ENCODE results near the gene PUDP.
"Not testable (repeated sequence)": the region's sequence is repeated elsewhere in the genome, so short reads cannot be mapped to it uniquely, and the experiment has no call there.

PUDP gene

DNA sequence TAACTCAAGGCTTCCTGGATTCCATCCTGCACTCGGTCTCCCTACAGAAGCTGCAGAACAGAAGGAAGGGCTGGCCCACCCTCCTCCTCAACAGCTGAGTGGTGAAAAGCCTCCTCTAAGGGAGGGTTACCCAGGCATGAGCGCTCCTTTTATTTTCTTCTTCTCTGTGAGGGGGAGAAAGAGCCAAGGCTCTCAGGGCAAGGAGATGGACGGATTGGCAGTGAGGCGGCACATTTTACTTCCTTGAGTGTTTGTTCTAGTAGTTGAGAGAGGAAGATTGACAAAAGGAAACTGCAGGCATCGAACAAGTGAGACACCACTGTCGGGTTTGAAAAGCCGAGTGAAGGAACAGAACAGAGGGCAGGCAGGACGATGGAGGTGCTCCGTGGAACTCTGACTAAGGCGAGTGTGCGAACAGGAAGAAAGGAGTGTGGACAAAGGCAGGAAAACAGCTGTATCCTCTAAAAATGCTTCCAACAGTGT, 38.9 kb downstream of the PUDP start:
- DNase-seq: no peak

DNA sequence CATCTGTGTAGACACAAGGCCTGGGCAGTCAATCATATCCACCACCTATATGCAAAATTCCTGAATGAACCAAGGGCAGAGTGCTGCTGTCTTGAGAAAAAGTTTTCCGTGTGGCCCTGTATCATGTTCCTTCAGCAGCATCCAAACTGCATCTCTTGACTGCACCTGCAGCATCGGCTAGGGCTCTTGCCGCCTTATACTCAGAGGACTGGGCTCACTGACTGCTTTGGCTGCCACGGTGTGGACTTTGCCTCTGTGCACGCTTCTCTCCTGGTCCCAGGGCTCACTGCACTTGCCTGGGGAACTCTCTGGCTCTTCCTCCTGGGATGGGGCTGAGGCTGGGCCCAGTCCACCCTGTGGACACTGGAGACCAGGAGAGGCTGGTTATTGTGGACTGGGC, 39.9 kb downstream of the PUDP start:
- no peak for DNase-seq

DNA sequence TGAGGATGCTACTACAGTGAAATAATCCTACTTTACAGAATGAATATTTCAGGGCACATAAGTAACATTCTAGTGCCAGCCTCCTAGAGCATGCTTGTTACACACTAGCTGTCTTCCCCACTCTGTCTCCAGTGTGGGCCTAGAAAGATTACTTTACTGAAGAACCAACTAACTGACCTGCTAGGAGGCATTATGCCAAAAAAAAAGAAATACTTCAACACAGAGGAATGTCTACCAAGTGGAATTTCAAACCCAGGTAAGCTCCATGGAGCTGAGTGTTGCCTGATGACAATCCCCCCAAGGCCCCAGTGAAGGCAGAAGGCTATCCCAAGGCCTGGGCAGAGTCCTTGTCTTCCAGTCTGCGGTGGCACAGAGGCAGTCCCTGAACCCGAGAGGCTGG, 41.3 kb downstream of the PUDP start:
- DNase-seq: no peak

DNA sequence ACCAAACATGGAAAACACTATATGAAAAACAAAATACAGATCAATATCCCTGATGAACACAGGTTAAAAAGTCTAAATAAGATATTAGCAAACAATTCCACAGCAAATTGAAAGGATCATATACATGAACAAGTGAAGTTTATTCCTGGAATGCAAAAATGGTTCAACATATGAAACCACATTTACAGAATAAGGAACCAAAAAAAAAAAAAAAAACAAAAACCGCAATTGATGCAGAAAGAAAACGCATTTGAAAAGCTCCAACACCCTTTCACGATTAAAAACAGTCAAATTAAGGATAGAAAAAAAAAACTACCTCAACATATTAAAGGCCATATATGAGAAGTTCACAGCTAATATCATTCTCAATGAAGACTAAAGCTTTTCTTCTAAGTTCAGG, 45.8 kb downstream of the PUDP start:
- DNase-seq: no peak

DNA sequence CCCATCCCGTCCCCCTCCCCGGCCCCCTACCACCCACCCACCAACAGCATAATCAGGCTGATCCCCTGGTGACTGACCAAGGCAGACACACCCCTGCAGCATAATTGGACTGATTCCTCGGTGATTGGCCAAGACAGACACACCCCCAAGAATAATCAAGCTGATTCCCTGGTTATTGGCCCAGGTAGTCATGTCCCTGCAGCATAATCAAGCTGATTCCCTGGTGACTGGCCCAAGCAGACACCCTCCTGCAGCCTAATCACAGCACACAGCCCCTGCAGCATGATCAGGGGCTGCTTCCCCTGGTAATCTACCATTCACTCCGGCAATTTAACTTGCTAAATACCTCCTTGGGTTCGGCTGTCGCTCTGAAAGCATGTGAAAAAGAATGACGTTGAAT, 47.9 kb downstream of the PUDP start:
- no peak for DNase-seq

DNA sequence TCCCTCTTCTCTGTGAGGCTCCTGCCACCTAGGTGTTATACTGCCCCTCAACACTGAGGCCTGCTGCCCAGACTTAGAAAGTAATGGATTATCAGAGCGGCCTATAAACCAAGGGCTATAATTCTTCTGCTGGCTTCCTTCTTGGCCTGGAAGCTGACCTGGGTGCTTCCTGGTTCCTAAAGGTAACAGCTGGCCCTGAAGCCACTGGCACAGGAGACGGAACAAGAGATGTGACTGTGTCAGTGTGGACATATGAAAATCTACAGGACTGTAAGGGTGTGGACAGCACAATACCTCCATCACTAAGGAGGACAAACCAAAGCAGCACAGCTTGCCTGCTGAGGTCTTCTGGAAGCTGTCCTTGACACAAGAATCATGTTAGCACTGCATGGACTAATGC, 52.3 kb downstream of the PUDP start:
- not testable (repeated sequence) for DNase-seq

DNA sequence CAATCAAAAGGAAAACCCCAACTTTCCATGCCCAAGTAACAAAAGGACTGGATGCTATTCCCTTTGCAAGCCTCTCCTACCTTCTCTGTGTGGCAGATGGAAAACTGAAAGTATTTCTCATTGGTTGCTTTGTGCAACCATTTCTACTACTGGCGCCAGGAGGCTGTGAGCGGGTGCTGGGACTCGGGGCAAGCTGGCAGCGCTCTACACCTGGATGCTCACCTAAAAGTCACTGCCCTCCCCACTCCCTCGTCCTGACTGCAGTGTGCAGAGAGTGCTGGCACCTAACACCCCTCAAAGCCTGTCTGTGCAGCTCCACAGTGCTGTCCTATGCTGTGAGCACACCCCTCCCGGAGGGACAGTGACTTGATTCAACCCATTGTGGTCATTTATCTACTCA, 54.6 kb downstream of the PUDP start:
- DNase-seq: no peak

DNA sequence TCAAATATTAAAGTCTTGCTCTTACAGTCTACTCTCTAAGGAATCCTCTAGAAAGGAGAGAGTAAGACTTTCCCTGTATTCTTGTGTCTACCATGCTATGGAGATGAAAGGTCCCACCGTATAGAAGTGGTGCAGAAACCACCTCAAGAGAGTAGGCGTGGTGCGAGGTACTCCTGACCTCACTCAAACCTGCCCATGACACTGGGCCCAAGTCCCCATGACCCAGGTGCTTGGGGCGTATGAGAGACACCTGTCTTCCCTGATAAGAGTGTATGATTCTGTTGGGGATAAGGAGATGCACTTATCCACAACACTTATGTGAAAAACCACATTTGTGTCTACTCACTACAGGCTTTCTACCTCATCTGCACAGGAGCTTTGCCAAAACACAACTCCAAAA, 55.4 kb downstream of the PUDP start:
- DNase-seq: no peak

DNA sequence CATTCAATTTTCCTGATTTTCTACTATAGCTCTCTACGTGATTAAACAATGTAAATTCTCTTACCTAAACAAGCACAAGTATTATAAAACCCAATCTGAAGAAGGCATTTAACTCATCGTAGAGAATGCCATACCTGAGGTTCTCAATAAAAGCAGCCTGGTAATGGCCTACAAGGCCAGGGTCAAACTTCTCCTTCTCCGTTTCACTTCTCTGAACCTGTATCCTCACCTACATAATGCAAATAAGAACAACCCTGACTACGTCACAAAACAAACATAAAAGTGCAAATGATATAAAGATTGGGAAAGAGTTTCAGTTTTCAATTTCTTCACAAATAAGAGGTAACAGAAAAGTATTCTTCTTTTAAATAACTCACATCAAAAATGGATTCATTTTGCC, 56.0 kb downstream of the PUDP start:
- DNase-seq: no peak

DNA sequence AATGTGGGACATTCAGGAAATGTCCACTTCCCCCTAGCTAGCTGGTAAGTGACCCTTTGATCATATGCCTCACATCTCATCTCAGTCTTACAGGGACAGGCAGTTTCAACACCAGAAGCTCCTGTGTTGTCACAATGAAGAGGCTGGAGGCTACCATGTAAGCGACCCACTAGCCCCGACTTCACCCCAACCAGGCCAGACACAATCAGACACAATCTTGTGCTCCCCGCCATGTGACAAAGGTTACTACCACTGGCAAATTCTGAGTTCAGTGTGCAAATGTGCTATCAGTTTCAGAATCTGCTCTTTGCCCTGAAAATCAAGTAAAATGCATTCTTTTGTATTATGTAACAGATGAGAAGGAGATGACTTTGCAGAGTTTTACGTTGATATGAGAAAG, 57.3 kb downstream of the PUDP start:
- DNase-seq: no peak

DNA sequence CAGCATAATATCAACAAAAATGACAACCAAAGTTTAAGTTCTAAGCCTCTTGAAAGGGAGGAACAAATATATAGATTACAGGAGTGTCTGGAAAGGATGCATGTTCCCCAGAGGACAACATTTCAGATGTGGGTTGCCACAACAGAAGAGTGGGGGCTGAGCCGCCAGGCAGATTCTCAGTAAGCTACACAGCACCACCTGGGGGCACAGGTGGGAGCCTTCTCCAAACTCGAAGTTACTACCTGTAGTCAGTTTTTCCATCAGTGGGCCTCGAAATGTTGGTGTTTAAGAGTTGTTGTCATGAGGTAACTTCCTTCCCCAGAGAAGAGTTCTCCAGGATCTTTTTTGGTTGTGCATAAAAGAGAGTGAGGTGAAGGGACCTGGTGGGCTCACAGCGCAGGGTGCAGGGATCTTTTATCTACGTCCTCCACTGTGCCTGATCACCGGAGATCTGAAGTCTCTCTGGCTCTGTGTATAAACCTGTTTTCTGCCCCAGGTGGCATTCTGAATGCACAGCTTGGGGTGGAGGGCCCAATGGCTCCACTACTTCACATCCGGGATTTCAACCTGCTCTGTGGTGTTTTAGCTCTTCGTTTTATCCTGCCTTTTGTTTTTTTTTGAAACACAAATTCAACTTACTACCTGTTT, 58.9 kb downstream of the PUDP start:
- no peak for DNase-seq

DNA sequence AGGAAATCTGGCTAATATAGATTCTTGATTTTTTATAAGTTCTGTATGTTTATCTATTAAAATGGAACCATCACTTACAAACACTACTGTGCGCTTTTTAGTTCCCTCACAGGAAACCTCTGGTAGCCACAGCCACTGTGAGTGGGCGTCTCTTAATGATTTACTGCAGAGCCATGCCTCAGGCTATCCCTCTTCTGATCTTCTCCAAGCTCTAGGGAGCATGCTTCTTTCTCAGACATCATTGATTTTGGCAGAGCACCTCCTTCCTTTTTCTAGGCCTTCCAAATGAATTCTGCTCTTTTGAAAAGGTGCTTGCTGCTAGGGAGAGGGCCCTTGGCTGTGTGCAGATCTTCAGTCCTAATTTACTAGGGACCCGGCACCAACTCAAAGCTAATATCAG, 61.6 kb downstream of the PUDP start:
- DNase-seq: peak; percentile 4

DNA sequence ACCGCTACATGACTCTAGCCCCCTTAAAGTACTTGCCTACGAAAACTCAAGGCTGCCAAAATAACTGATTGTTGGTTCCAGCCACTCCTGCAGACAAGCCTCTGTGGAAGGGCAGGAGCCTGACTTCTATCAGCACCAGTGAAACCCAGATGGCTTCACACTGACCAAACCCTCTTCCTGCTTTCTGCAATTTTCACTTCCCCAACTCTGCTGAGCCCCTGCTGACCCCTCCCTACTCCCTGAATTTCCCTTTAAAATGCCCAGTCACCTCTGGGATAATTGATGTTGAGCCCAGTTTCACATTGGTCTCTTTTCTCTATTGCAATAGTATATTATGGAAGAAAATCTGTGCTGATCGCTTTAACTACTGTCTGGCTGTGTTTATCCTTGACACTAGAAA, 62.1 kb downstream of the PUDP start:
- no peak for DNase-seq

DNA sequence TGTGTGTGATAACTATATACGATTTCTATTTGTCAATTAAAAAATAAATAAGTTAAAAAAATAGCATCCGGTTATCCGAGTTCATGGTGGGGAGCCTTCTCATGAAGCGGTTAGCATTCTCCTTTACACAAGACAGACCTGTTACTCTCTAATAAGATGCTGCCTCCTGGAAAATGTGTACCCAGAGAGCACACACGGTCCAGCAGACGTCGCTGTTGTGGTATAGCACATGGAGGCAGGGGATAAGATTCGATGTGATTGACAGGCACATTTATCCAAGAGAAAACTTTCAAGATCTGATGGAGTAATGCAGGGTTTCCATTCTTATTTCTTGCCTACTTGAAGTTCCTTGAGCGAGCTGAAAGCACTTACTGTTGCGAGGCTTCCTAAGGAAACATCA, 63.1 kb downstream of the PUDP start:
- DNase-seq: no peak

DNA sequence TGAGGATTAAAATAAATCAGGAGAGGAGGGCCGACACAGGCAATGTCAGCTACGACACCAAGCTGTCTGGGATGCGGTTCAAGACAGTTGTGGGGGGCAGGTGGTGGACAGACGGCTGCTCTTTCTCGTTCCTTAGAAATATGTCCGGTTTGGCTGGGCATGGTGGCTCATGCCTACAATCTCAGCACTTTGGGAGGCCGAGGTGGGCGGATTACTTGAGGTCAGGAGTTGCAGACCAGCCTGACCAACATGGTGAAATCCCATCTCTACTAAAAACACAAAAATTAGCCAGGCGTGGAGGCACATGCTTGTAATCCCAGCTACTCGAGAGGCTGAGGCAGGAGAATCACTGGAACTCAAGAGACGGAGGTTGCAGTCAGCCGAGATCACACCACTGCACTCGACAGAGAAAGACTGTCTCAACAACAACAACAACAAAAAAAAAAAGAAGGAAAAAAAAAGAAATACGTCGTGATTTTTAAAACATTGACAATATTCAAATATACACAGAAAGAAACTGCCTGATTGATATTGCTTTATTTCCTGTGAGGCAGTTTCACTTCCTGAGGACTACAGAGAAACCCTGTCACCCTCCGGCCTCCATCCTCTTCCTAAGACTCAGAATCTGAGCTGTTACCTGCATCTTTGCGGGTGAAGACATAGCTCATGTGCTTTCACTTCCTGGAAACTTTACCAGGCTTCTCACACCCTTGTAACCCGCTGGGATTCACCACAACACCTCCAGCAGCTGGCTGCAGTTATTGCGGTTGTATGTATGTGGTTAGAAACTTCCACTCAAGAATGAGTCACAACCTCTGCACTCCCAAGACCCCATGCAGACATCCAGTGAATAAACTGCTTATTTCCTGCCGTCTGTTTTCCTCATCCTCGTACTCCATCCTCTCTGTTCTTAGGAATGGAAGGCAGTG, 64.2 kb downstream of the PUDP start:
- DNase-seq: peak; percentile 63

DNA sequence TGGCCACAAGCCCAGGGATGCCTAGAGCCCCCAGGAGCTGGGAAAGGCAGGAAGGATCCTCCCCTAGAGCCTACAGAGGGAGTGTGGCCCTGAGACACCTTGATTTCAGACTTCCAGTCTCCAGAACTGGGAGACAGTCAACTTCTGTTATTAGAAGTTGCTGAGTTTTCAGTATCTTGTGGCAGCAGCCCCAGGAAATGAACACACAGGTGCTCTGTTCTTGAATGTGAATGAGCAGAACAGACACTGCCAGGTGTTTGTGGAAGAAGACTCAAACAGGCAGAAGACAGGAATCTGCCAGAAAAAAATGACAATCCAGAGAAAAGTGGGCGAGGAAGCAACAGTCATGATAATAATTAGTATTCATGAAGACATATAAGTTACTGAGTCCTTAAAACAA, 64.9 kb downstream of the PUDP start:
- DNase-seq: no peak

DNA sequence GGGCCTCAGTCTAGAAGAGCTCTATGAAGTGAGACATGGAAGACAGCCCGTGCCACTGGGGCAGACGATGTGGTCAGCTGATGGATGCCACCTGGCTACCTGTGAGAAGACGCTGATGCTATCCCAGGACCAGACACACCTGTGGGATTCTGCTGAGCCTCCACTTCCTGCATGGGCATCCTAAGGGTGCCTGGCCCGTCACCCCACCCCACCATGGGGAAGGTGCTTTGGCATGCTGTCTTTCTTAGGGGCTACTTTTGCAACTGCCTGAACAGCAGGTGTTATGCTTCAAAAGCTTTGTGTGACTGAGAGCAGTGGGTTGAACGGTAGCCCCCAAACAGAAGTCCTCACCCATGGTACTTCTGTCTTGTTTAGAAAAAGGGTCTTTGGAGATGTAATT, 65.4 kb downstream of the PUDP start:
- no peak for DNase-seq

DNA sequence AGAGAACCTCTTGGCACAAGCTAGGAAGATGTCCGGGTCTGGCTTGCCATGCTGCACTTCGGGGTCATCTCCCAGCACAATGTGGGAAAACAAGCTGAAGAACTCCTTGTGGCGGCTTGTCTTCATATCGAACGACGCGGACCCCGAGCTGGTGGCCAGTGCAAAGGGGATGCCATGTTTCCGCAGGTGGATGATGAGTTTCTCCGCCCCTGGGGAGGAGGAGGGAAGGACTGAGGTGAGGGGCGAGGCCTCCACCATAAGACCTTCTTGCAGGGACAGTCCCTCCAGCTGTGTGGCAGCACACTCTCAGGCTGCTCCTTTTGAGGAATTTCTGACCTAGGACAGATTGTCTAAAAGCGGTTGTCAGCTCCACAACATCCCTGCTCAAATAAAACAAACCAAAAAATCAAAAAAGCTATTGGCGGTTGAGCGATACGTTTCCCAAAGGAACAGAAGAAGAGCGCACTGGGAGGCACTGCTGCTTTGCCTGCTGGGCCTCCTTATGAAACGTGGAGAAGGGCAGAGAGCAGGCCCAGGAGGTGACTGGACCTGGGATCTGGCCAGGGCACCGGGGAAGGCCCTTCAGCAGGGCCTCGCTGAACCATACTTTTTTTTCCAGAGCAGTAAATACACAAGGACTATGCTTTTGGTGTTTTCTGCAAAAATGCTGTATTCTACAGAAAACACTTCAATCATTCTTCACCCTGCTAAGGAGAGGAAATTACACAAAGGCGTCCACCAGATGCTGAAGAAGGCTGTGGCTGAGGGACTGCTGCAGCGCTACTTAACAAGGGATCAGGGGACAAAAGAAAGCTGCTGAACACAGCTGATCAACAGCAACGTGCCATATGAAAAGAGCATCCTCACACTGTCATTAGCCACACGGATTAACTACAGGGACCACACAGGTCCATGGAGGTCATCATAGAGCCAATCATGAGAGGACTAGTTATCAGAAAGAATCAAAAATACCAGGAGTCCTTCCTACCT, 70.4 kb downstream of the PUDP start:
- DNase-seq: no peak

DNA sequence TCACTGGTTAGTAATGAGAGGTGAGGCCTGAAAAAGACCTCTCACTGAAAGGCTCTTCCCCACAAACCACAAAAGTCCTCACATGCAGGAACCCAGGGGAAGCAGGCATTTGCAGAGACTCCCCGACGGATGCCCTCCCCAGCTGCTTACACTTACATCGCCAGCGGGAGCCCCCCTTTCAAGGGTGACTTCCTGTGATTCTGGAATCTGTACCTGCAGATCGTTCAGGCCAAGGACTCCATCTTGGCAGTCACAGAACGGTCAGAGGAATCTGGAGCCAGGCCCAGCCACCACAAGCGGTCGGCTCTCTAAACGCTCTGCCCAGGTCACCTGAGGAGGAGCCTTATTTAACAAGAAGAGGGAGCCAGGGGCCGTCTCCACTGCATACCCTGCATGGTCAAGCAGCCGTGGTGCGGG, 71.7 kb downstream of the PUDP start:
- DNase-seq: no peak

DNA sequence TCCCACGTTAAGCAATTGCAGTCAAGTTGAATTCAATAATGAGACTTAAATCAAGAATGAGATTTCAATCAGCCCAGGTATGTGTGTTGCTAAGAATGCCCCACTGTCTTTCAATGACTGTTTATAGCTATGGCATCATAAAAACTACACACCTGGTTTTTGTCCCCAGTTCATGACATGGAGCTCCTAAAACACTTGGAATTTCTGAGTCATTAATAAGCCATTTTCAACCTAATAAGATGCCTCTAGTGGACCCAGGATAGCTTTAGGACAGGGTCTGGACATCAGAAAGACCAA, 73.1 kb downstream of the PUDP start:
- DNase-seq: no peak

DNA sequence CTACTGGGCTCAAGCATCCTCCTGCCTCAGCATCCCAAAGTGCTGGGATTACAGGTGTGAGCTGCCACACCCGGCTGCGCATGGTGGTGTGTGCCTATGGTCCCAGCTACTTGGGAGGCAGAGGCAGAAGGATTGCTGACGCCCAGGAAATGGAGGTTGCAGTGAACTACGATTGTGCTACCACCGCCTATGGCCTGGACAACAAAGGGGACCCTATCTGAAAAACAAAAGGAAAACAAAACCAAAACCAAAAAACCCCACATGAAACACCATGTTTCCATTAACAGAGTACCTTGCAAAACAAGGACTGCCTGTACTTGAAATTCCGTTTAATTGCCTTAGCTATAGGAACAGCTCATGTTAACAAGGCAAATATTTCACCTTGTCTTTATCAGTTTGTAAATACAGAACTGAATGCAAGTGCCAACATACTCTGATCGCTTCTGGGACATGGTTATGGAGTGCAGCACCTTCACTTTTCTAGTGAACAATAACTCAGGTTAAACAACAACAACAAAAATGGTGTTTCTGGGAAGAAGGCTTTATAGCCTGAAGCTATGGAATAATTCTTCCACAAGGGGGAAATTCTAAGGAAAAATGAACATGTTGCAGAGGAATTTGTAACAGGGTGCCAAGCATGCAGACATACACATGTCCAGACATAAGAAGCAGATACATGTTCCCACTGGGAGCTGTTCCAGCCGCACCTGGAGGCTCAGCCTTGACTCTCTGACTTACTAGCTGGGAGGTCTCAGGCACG, 73.6 kb downstream of the PUDP start:
- DNase-seq: no peak

DNA sequence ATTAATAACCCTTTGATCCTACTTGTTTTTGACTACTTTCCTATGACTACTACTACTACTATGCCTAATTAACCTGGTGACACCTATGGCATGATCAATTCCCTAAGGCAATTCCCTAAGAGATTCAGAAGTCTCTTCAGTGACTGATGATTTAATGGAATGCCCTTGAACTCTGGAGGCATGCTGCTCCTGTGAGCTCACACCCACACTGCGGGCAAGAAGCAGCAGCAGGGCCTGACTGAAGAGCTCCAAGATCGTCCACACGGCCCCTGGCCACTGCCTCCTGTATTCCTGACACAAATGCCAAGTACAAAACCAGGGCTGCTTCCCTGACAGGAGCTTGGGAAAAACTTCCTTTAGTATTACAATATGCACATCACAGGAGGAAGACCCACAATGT, 74.6 kb downstream of the PUDP start:
- DNase-seq: no peak

DNA sequence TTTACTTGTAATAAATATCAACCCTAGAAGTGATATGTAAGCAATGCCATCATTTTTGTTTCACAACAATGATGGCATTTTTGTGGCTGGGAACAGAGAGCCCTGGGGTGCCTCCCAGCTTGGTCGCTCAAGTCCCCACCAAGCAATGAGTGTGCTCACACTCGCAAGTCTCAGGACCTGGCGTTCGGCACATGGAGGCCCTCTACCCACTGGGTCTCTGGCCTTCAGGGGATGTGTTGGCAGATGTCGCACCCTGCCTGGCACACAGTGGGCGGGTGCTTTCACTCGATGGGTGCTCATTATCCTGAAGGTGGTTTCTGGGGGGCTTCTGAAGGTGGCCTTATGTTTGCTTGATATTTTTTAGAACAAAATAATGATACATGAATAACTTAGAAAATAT, 75.1 kb downstream of the PUDP start:
- no peak for DNase-seq
